Ishikawa (cell line): Measurements from ENCODE around the gene BAD.

Experiments used
- CEBPB ChIP-seq: IDR thresholded peaks from 2 replicates; pipeline ENCODE4 v1.6.1; 2012
- CREB1 ChIP-seq: IDR thresholded peaks from 2 replicates; pipeline ENCODE4 v1.6.1; 2012; ENCODE audit warnings: low read depth
- EGR1 ChIP-seq: IDR thresholded peaks from 2 replicates; pipeline ENCODE4 v1.6.1; 2012
- EP300 ChIP-seq: IDR thresholded peaks from 2 replicates; pipeline ENCODE4 v1.6.1; 2012; ENCODE audit warnings: borderline replicate concordance
- FOXM1 ChIP-seq: IDR thresholded peaks from 2 replicates; pipeline ENCODE4 v1.6.1; 2012; ENCODE audit warnings: low read depth, borderline replicate concordance
- MAX ChIP-seq: IDR thresholded peaks from 2 replicates; pipeline ENCODE4 v1.6.1; 2012
- NFIC ChIP-seq: IDR thresholded peaks from 2 replicates; pipeline ENCODE4 v1.6.1; 2012
- RAD21 ChIP-seq: IDR thresholded peaks from 2 replicates; pipeline ENCODE4 v1.6.1; 2012; ENCODE audit warnings: low read depth
- REST ChIP-seq: IDR thresholded peaks from 2 replicates; pipeline ENCODE4 v1.6.1; 2012; ENCODE audit warnings: low read depth, mild to moderate bottlenecking
- TAF1 ChIP-seq: IDR thresholded peaks from 2 replicates; pipeline ENCODE4 v1.6.1; 2012; ENCODE audit warnings: low read depth, mild to moderate bottlenecking
- TCF12 ChIP-seq: IDR thresholded peaks from 2 replicates; pipeline ENCODE4 v1.6.1; 2012; ENCODE audit warnings: low read depth
- TEAD4 ChIP-seq: IDR thresholded peaks from 2 replicates; pipeline ENCODE4 v1.6.1; 2012
- USF1 ChIP-seq: IDR thresholded peaks from 2 replicates; pipeline ENCODE4 v1.6.1; 2012
- YY1 ChIP-seq: IDR thresholded peaks from 2 replicates; pipeline ENCODE4 v1.6.1; 2012; ENCODE audit warnings: low read depth
- ZBTB7A ChIP-seq: IDR thresholded peaks from 2 replicates; pipeline ENCODE4 v1.6.1; 2012; ENCODE audit warnings: low read depth

Gene BAD

GRCh38 chr11:64262271-64263002 lies 22.0 kb downstream of the BAD start:
- no peak for TF ChIP-seq MAX
- TF ChIP-seq TEAD4 = no peak
- TF ChIP-seq RAD21 = no peak
- no peak for TF ChIP-seq CEBPB
- no peak for TF ChIP-seq FOXM1
- TF ChIP-seq NFIC = no peak
- TF ChIP-seq USF1 = no peak
- TF ChIP-seq REST = no peak
- no peak for TF ChIP-seq TAF1
- no peak for TF ChIP-seq ZBTB7A
- no peak for TF ChIP-seq TCF12

GRCh38 chr11:64261556-64262080 lies 22.8 kb downstream of the BAD start:
- no peak for TF ChIP-seq TCF12
- no peak for TF ChIP-seq YY1
- TF ChIP-seq MAX = no peak
- TF ChIP-seq EGR1 = no peak
- no peak for TF ChIP-seq RAD21
- TF ChIP-seq ZBTB7A = no peak
- no peak for TF ChIP-seq NFIC
- TF ChIP-seq EP300 = no peak
- no peak for TF ChIP-seq USF1
- TF ChIP-seq FOXM1 = no peak
- no peak for TF ChIP-seq REST
- no peak for TF ChIP-seq CEBPB

GRCh38 chr11:64260147-64260708 lies 24.2 kb downstream of the BAD start:
- no peak for TF ChIP-seq TAF1

GRCh38 chr11:64259533-64260067 lies 24.9 kb downstream of the BAD start:
- TF ChIP-seq ZBTB7A = no peak
- no peak for TF ChIP-seq EP300
- no peak for TF ChIP-seq RAD21
- no peak for TF ChIP-seq USF1
- no peak for TF ChIP-seq MAX
- no peak for TF ChIP-seq CEBPB
- TF ChIP-seq EGR1 = no peak
- no peak for TF ChIP-seq YY1
- TF ChIP-seq TAF1 = no peak
- no peak for TF ChIP-seq TCF12
- TF ChIP-seq FOXM1 = no peak
- no peak for TF ChIP-seq TEAD4
- TF ChIP-seq NFIC = no peak

- TF ChIP-seq FOXM1 = no peak
- no peak for TF ChIP-seq YY1
- TF ChIP-seq RAD21 = no peak
- no peak for TF ChIP-seq USF1
- TF ChIP-seq CREB1 = no peak
- TF ChIP-seq CEBPB = no peak
- TF ChIP-seq EP300 = no peak
- no peak for TF ChIP-seq TAF1
- no peak for TF ChIP-seq NFIC
- no peak for TF ChIP-seq TEAD4
- no peak for TF ChIP-seq ZBTB7A
- TF ChIP-seq MAX = no peak
- TF ChIP-seq EGR1 = no peak
- no peak for TF ChIP-seq TCF12
Measured at GRCh38 chr11:64258946-64259532, 25.4 kb downstream of the BAD start.
